GM18498 (cell line): ENCODE results near the gene LTBP1.

Experiments used
- ATAC-seq: cut with Tn5 transposase; IDR thresholded peaks from one replicate; pipeline ENCODE4 v1.9.1; 2021; ENCODE audit warnings: mild to moderate bottlenecking, moderate library complexity; ENCODE audit not compliant: unreplicated experiment

Gene LTBP1

GRCh38 chr2:33180915-33181314 is 234.2 kb downstream of the LTBP1 start:
- ATAC-seq = no peak

- ATAC-seq = no peak
These were observed 234.7 kb downstream of the LTBP1 start for GRCh38 chr2:33181466-33181865.

- no peak for ATAC-seq
These were observed 237.3 kb downstream of the LTBP1 start for GRCh38 chr2:33184041-33184440.

- no peak for ATAC-seq
These were observed 240.2 kb downstream of the LTBP1 start for GRCh38 chr2:33186937-33187336.

- ATAC-seq = no peak
These were observed 242.0 kb downstream of the LTBP1 start for GRCh38 chr2:33188799-33189198.

GRCh38 chr2:33190393-33190937 is 243.7 kb downstream of the LTBP1 start:
- ATAC-seq = no peak

- ATAC-seq = no peak
These were observed 249.1 kb downstream of the LTBP1 start for GRCh38 chr2:33195891-33196290.

- no peak for ATAC-seq
These were observed 249.9 kb downstream of the LTBP1 start for GRCh38 chr2:33196700-33197099.

GRCh38 chr2:33197198-33197938 is 250.6 kb downstream of the LTBP1 start:
- no peak for ATAC-seq

- ATAC-seq = no peak
These were observed 256.1 kb downstream of the LTBP1 start for GRCh38 chr2:33202641-33203522.

- ATAC-seq = peak; percentile 56
These were observed 258.2 kb downstream of the LTBP1 start for GRCh38 chr2:33204945-33205344.

GRCh38 chr2:33205693-33206434 is 259.1 kb downstream of the LTBP1 start:
- peak; percentile 94 for ATAC-seq

GRCh38 chr2:33207151-33207740 is 260.5 kb downstream of the LTBP1 start:
- no peak for ATAC-seq

GRCh38 chr2:33208400-33208799 is 261.6 kb downstream of the LTBP1 start:
- no peak for ATAC-seq

- no peak for ATAC-seq
These were observed 263.2 kb downstream of the LTBP1 start for GRCh38 chr2:33209976-33210375.

GRCh38 chr2:33210626-33211025 is 263.9 kb downstream of the LTBP1 start:
- ATAC-seq = no peak

- no peak for ATAC-seq
These were observed 265.4 kb downstream of the LTBP1 start for GRCh38 chr2:33212151-33212550.

- ATAC-seq = no peak
These were observed 266.5 kb downstream of the LTBP1 start for GRCh38 chr2:33213244-33213643.

GRCh38 chr2:33213648-33214047 is 266.9 kb downstream of the LTBP1 start:
- no peak for ATAC-seq

GRCh38 chr2:33214436-33214835 is 267.7 kb downstream of the LTBP1 start:
- no peak for ATAC-seq

GRCh38 chr2:33214857-33215256 is 268.1 kb downstream of the LTBP1 start:
- ATAC-seq = no peak
